ENCODE measurements around the gene TRAF1.

- no peak for TF ChIP-seq EZH2phosphoT487 (IDR thresholded peaks at IDR 0.05; ENCODE audit: low read depth)
- TF ChIP-seq, protein P1, sequence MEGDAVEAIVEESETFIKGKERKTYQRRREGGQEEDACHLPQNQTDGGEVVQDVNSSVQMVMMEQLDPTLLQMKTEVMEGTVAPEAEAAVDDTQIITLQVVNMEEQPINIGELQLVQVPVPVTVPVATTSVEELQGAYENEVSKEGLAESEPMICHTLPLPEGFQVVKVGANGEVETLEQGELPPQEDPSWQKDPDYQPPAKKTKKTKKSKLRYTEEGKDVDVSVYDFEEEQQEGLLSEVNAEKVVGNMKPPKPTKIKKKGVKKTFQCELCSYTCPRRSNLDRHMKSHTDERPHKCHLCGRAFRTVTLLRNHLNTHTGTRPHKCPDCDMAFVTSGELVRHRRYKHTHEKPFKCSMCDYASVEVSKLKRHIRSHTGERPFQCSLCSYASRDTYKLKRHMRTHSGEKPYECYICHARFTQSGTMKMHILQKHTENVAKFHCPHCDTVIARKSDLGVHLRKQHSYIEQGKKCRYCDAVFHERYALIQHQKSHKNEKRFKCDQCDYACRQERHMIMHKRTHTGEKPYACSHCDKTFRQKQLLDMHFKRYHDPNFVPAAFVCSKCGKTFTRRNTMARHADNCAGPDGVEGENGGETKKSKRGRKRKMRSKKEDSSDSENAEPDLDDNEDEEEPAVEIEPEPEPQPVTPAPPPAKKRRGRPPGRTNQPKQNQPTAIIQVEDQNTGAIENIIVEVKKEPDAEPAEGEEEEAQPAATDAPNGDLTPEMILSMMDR (IDR thresholded peaks at IDR 0.05; ENCODE audit: low read depth, low read length), result no peak
These were observed 36.0 kb downstream of the TRAF1 start for GRCh38 chr9:120890320-120891244.
